ENCODE data around the gene ERICH6B. TPM values are rescaled to one million over a fixed set of nuclear protein-coding genes. Genes with fewer than 3 reads are reported as not detected.
"Not testable (repeated sequence)": the region's sequence is repeated elsewhere in the genome, so short reads cannot be mapped to it uniquely, and the experiment has no call there.

ERICH6B gene
- total RNA-seq (2013), result not detected
- polyA plus RNA-seq, result not detected
- polyA minus RNA-seq, result not detected in 2 replicates
- total RNA-seq, result 0 to 1.0 (median 0) reads per million in 11 experiments

DNA sequence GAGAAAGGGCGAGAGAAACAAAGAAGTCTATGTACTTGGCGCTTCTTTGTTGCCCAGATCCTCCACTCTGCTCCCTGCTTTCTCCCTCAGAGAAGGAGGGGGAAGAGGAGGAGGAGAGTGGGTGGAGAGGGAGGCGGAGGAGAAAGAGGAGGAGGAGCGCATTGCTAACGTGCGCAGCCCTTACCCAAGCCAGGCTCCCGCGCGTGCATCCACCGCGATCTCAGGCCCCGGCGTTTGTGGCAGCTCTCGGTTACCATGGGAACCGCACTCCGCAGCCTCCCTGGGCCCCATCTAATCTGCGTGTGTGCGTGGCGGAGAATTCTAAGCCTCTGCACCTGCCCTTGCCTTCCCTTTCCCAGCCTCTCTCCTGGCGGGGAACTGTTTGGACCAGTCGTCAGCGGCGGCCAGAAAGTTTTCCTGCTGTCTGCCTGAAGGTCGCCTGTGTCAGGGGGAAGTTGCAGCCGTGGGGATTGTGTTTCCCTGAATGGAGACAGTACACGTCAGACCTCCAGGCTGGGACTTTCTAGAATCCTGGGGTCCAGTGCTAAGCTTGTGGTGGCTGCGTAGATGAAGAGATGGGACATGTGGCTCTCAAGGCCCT is at the start of gene ERICH6B:
Gene ERICH6B (minus strand): TSS at position 239 of the 601 bp plus-strand sequence. CDS start 18,734 bp downstream, outside the sequence.
- Mint-ChIP-seq H3K4me1 (peaks cover 10% of the 10 kb centered on the region), H3K27ac (no peak within 1 kb of the TSS), H3K9me3 (peaks cover 0 to 4% (median 0%) of the 10 kb centered on the region in 7 donors), H3K36me3 (no peaks in the 10 kb centered on the region), H3K27me3 (ENCODE audit: low read depth in 3 of 3) (peaks cover 22 to 44% (median 26%) of the 10 kb centered on the region in 3 donors), H3K4me3 (peak within 1 kb of the TSS; percentile 8 to 81)
- TF ChIP-seq, protein P1, sequence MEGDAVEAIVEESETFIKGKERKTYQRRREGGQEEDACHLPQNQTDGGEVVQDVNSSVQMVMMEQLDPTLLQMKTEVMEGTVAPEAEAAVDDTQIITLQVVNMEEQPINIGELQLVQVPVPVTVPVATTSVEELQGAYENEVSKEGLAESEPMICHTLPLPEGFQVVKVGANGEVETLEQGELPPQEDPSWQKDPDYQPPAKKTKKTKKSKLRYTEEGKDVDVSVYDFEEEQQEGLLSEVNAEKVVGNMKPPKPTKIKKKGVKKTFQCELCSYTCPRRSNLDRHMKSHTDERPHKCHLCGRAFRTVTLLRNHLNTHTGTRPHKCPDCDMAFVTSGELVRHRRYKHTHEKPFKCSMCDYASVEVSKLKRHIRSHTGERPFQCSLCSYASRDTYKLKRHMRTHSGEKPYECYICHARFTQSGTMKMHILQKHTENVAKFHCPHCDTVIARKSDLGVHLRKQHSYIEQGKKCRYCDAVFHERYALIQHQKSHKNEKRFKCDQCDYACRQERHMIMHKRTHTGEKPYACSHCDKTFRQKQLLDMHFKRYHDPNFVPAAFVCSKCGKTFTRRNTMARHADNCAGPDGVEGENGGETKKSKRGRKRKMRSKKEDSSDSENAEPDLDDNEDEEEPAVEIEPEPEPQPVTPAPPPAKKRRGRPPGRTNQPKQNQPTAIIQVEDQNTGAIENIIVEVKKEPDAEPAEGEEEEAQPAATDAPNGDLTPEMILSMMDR (IDR thresholded peaks at IDR 0.05), result no peak
- Histone ChIP-seq H2AFZ (ENCODE audit: insufficient read depth, low read depth, low read length, poor library complexity, severe bottlenecking) (peak within 1 kb of the TSS; percentile 61), H3K9me3 (replicated peaks in 1 of 2; ENCODE audit: control insufficient read depth in 1 of 2, insufficient read depth in 1 of 2, low read length in 2 of 2) (no peaks in the 10 kb centered on the region), H3K4me3 (replicated peaks in 1 of 3; ENCODE audit: low read depth in 2 of 3, low read length in 3 of 3) (peak within 1 kb of the TSS in 1 of 3 experiments; percentile 53), H3K4me1 (ENCODE audit: control insufficient read depth in 1 of 2, insufficient read depth in 2 of 2, low read length in 2 of 2) (peaks cover 8 to 9% of the 10 kb centered on the region in 2 donors), H4K20me1 (ENCODE audit: insufficient read depth, low read length) (no peaks in the 10 kb centered on the region), H3K27ac (ENCODE audit: low read depth in 1 of 2, low read length in 2 of 2) (no peak within 1 kb of the TSS), H3K79me2 (ENCODE audit: insufficient read depth, low read length) (no peaks in the 10 kb centered on the region), H3K9ac (ENCODE audit: insufficient read depth, low read length, poor library complexity, severe bottlenecking) (peak within 1 kb of the TSS; percentile 36), H3K36me3 (replicated peaks in 1 of 2; ENCODE audit: control insufficient read depth in 1 of 2, insufficient read depth in 2 of 2, low read length in 2 of 2) (no peaks in the 10 kb centered on the region), H3K27me3 (ENCODE audit: control insufficient read depth in 2 of 2, insufficient read depth in 2 of 2, low read length in 2 of 2) (peaks cover 2 to 20% of the 10 kb centered on the region in 2 donors), H3K4me2 (replicated peaks; ENCODE audit: extremely low read depth, low read length, poor library complexity, severe bottlenecking) (peak within 1 kb of the TSS; percentile 44)
- 4% methylated on average over 20 of the region's 27 CpGs for WGBS (ENCODE audit: insufficient coverage)
- DNase-seq, result no peak
- intact Hi-C loops (cut with micrococcal nuclease), result no loop called here

DNA sequence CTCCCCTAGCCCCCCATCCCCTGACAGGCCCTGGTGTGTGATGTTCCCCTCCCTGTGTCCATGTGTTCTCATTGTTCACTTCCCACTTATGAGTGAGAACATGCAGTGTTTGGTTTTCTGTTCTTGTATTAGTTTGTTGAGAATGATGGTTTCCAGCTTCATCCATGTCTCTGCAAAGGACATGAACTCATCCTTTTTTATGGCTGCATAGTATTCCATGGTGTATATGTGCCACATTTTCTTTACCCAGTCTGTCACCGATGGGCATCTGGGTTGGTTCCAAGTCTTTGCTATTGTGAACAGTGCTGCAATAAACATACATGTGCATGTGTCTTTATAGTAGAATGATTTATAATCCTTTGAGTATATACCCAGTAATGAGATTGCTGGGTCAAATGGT is 47.4 kb upstream of the ERICH6B start:
- H3K36me3 Mint-ChIP-seq; H3K4me2 ChIP-seq (replicated peaks; ENCODE audit: extremely low read depth, low read length, poor library complexity, severe bottlenecking); H3K4me1 ChIP-seq (ENCODE audit: control insufficient read depth in 1 of 2, insufficient read depth in 2 of 2, low read length in 2 of 2); H3K36me3 ChIP-seq (replicated peaks in 1 of 2; ENCODE audit: control insufficient read depth in 1 of 2, insufficient read depth in 2 of 2, low read length in 2 of 2); H3K79me2 ChIP-seq (ENCODE audit: insufficient read depth, low read length); H4K20me1 ChIP-seq (ENCODE audit: insufficient read depth, low read length); H2AFZ ChIP-seq (ENCODE audit: insufficient read depth, low read depth, low read length, poor library complexity, severe bottlenecking); H3K9me3 Mint-ChIP-seq; H3K27ac Mint-ChIP-seq; H3K27me3 Mint-ChIP-seq (ENCODE audit: low read depth in 3 of 3); H3K27me3 ChIP-seq (ENCODE audit: control insufficient read depth in 2 of 2, insufficient read depth in 2 of 2, low read length in 2 of 2); H3K27ac ChIP-seq (ENCODE audit: low read depth in 1 of 2, low read length in 2 of 2); DNase-seq; H3K9me3 ChIP-seq (replicated peaks in 1 of 2; ENCODE audit: control insufficient read depth in 1 of 2, insufficient read depth in 1 of 2, low read length in 2 of 2); H3K9ac ChIP-seq (ENCODE audit: insufficient read depth, low read length, poor library complexity, severe bottlenecking); intact Hi-C loops (cut with micrococcal nuclease); H3K4me3 ChIP-seq (replicated peaks in 1 of 3; ENCODE audit: low read depth in 2 of 3, low read length in 3 of 3); H3K4me1 Mint-ChIP-seq; H3K4me3 Mint-ChIP-seq: not testable (repeated sequence)
- WGBS (ENCODE audit: insufficient coverage), result no CpG with 5 or more reads among the region's 1 CpG
